ENCODE data around the gene TBL2. TPM values are rescaled to one million over a fixed set of nuclear protein-coding genes. Genes with fewer than 3 reads are reported as not detected.
A peak's percentile ranks its signal among the peaks of the same experiment; 100 is the strongest.
"Not testable (repeated sequence)": the region's sequence is repeated elsewhere in the genome, so short reads cannot be mapped to it uniquely, and the experiment has no call there.

Gene TBL2
- total RNA-seq, 3 donors from 2014 or later (not counting 1 experiment from before 2014, with no cell fraction given), result 15.1 to 18.5 (median 17.6) TPM

DNA sequence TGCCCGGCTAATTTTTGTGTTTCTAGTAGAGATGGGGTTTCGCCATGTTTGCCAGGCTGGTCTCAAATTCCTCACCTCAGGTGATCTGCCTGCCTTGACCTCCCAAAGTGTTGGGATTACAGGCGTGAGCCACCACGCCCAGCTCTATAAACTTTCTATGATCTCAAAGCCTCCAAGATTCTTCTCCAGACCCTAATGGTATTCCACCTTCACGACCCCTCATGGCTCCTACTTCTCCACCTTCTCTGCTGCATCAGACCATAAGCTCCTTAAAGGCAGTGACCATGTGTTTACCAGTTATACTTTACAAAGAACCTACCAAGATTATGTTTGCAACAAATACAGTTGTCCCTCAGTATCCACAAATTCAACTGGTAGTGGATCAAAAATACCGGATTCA lies 46.2 kb downstream of the TBL2 start:
- H3K4me3 Mint-ChIP-seq, result no peak overlapping the region
- no peak overlapping the region for H3K27ac Mint-ChIP-seq
- TF ChIP-seq, protein P1, sequence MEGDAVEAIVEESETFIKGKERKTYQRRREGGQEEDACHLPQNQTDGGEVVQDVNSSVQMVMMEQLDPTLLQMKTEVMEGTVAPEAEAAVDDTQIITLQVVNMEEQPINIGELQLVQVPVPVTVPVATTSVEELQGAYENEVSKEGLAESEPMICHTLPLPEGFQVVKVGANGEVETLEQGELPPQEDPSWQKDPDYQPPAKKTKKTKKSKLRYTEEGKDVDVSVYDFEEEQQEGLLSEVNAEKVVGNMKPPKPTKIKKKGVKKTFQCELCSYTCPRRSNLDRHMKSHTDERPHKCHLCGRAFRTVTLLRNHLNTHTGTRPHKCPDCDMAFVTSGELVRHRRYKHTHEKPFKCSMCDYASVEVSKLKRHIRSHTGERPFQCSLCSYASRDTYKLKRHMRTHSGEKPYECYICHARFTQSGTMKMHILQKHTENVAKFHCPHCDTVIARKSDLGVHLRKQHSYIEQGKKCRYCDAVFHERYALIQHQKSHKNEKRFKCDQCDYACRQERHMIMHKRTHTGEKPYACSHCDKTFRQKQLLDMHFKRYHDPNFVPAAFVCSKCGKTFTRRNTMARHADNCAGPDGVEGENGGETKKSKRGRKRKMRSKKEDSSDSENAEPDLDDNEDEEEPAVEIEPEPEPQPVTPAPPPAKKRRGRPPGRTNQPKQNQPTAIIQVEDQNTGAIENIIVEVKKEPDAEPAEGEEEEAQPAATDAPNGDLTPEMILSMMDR (IDR thresholded peaks at IDR 0.05), result no peak
- Histone ChIP-seq H3K36me3 (ENCODE audit: control insufficient read depth, insufficient read depth, low read length) (peaks cover 19% of the 10 kb centered on the region), H3K9me3 (ENCODE audit: control insufficient read depth, insufficient read depth, low read length) (no peaks in the 10 kb centered on the region), H3K4me3 (ENCODE audit: low read length) (no peak overlapping the region), H3K27me3 (ENCODE audit: control insufficient read depth, insufficient read depth, low read length) (no peaks in the 10 kb centered on the region), H3K4me1 (ENCODE audit: control insufficient read depth, insufficient read depth, low read length) (peaks cover 5% of the 10 kb centered on the region), H3K27ac (ENCODE audit: low read length) (no peak overlapping the region)
- no peaks in the 10 kb centered on the region for H3K27me3 Mint-ChIP-seq (ENCODE audit: low read depth in 2 of 2)
- H3K9me3 Mint-ChIP-seq, result no peaks in the 10 kb centered on the region
- no peak for DNase-seq
- intact Hi-C loops (cut with micrococcal nuclease), result no loop called here
- no peak for ATAC-seq
- WGBS (ENCODE audit: insufficient coverage), result over 99% methylated on average over 6 of the region's 6 CpGs
- peaks cover under 1 to 3% of the 10 kb centered on the region in 2 donors for H3K4me1 Mint-ChIP-seq
- no peaks in the 10 kb centered on the region for H3K36me3 Mint-ChIP-seq

DNA sequence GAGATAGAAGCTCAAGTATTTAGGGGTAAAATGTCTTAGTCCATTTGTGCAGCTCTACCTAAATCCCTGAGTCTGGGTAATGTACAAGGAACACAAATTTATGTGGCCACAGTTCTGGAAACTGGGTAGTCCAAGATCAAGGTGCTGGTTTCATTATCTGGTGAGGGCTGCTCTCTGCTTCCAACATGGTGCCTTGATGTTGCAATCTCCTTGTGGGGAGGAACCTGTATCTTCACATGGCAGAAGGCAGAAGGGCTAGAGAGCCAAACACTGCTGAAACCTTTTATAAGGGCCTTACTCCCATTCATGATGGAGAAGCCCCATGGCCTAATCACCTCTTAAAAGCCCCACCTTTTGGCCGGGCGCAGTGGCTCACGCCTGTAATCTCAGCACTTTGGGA lies 47.6 kb downstream of the TBL2 start:
- TF ChIP-seq, protein P1 (IDR thresholded peaks at IDR 0.05), result no peak
- peaks cover 7 to 10% of the 10 kb centered on the region in 2 donors for H3K4me1 Mint-ChIP-seq
- H3K27me3 Mint-ChIP-seq (ENCODE audit: low read depth in 2 of 2), result no peaks in the 10 kb centered on the region
- peaks cover 19% of the 10 kb centered on the region for H3K4me1 ChIP-seq (ENCODE audit: control insufficient read depth, insufficient read depth, low read length)
- H3K27ac ChIP-seq (ENCODE audit: low read length), result no peak overlapping the region
- intact Hi-C loops (cut with micrococcal nuclease), result no loop called here
- WGBS (ENCODE audit: insufficient coverage), result 96% methylated on average over 3 of the region's 3 CpGs
- H3K4me3 ChIP-seq (ENCODE audit: low read length), result no peak overlapping the region
- no peaks in the 10 kb centered on the region for H3K27me3 ChIP-seq (ENCODE audit: control insufficient read depth, insufficient read depth, low read length)
- no peaks in the 10 kb centered on the region for H3K9me3 Mint-ChIP-seq
- H3K36me3 Mint-ChIP-seq, result no peaks in the 10 kb centered on the region
- no peak overlapping the region for H3K27ac Mint-ChIP-seq
- ATAC-seq, result no peak
- peaks cover 7% of the 10 kb centered on the region for H3K36me3 ChIP-seq (ENCODE audit: control insufficient read depth, insufficient read depth, low read length)
- DNase-seq, result no peak
- H3K4me3 Mint-ChIP-seq, result no peak overlapping the region
- no peaks in the 10 kb centered on the region for H3K9me3 ChIP-seq (ENCODE audit: control insufficient read depth, insufficient read depth, low read length)

DNA sequence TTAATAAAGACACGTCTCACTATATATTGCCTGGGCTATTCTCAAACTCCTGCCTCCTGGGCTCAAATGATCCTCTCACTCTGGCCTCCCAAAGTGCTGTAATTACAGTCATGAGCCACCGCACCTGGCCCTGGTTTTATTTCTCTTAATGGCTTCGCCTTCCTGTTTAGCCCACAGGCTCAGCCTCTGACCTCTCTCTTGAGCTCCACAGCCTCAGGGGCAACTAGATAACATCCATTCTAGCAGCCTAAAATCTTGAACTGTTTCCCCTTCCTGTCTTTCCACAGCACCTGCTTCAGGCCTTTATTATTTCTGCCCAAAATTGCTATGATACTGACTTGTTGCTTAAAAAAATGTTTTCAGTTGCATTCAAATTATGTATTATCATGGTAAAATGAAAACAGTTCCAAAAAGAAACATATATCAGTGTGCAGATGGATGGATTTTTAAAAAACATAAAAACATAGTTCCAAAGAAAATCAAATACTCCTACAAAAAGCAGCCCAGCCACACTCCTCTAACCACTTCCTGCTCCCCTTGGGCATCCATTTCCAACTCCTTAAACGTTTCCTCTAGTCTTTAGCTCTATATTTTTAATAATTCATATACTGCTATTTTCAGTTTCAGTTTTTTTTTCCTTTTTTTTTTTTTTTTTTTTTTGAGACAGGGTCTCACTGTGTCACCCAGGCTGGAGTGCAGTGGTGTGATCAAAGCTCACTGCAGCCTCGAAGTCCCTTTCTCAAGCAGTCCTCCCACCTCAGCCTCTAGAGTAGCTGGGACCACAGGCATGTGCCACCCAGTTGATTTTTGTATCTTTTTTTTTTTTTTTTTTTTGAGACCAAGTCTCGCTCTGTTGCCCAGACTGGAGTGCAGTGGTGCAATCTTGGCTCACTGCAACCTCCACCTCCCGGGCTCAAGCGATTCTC lies 51.2 kb downstream of the TBL2 start:
- Histone ChIP-seq H3K9me3 (ENCODE audit: control insufficient read depth, insufficient read depth, low read length) (no peaks in the 10 kb centered on the region), H3K4me1 (ENCODE audit: control insufficient read depth, insufficient read depth, low read length) (peaks cover 38% of the 10 kb centered on the region), H3K36me3 (ENCODE audit: control insufficient read depth, insufficient read depth, low read length) (no peaks in the 10 kb centered on the region), H3K27ac (ENCODE audit: low read length) (peak overlapping the region; percentile 31), H3K27me3 (ENCODE audit: control insufficient read depth, insufficient read depth, low read length) (no peaks in the 10 kb centered on the region), H3K4me3 (ENCODE audit: low read length) (no peak overlapping the region)
- TF ChIP-seq, protein P1 (IDR thresholded peaks at IDR 0.05), result no peak
- DNase-seq, result peak in 1 of 2 donors; percentile 39
- Mint-ChIP-seq H3K9me3 (no peaks in the 10 kb centered on the region), H3K4me3 (peak overlapping the region; percentile 53), H3K27me3 (ENCODE audit: low read depth in 2 of 2) (no peaks in the 10 kb centered on the region), H3K36me3 (no peaks in the 10 kb centered on the region), H3K27ac (peak overlapping the region; percentile 80 to 87), H3K4me1 (peaks cover 27 to 30% of the 10 kb centered on the region in 2 donors)
- WGBS (ENCODE audit: insufficient coverage), result 43% methylated on average over 8 of the region's 8 CpGs
- ATAC-seq, result no peak
- intact Hi-C loops (cut with micrococcal nuclease), result no loop called here

DNA sequence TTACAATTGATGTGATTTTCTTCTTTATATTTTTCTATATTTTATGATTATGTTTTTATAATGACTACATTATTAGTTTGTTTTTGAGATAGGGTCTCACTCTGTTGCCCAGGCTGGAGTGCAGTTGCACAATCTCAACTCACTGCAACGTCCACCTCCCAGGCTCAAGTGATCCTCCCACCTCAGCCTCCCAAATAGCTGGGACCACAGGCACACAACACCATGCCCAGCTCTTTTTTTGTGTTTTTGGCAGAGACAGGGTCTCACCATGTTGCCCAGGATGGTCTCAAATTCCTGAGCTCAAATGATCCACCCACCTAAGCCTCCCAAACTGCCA lies 52.3 kb downstream of the TBL2 start:
- DNase-seq; H3K27me3 Mint-ChIP-seq (ENCODE audit: low read depth in 2 of 2); H3K9me3 ChIP-seq (ENCODE audit: control insufficient read depth, insufficient read depth, low read length); H3K9me3 Mint-ChIP-seq; H3K36me3 Mint-ChIP-seq; H3K4me3 Mint-ChIP-seq; H3K36me3 ChIP-seq (ENCODE audit: control insufficient read depth, insufficient read depth, low read length); ATAC-seq; intact Hi-C loops (cut with micrococcal nuclease); H3K27me3 ChIP-seq (ENCODE audit: control insufficient read depth, insufficient read depth, low read length); H3K4me3 ChIP-seq (ENCODE audit: low read length): not testable (repeated sequence)
- Histone ChIP-seq H3K4me1 (ENCODE audit: control insufficient read depth, insufficient read depth, low read length) (peaks cover 41% of the 10 kb centered on the region), H3K27ac (ENCODE audit: low read length) (peak overlapping the region; percentile 25)
- 45% methylated on average over 1 of the region's 1 CpG for WGBS (ENCODE audit: insufficient coverage)
- H3K27ac Mint-ChIP-seq, result peak overlapping the region in 1 of 2 donors; percentile 71
- H3K4me1 Mint-ChIP-seq, result peaks cover 32 to 33% of the 10 kb centered on the region in 2 donors

Data from natural killer cell (primary cell).